ENCODE measurements around the gene TACC2.

The TACC2 gene

GRCh38 chr10:122245897-122246296 is 256.9 kb downstream of the TACC2 start:
- Histone ChIP-seq H3K4me2 (ENCODE audit: low read depth, low read length, poor library complexity, severe bottlenecking) (no peak overlapping the region), H3K27me3 (ENCODE audit: low read length) (no peaks in the 10 kb centered on the region), H3K9me3 (ENCODE audit: insufficient read depth, low read length) (no peaks in the 10 kb centered on the region), H3K4me3 (ENCODE audit: insufficient read depth, low read length, poor library complexity, severe bottlenecking) (no peak overlapping the region), H3F3A (ENCODE audit: insufficient read depth) (no peaks in the 10 kb centered on the region), H4K20me1 (ENCODE audit: low read depth, low read length) (no peaks in the 10 kb centered on the region), H3K27ac (ENCODE audit: low read depth, low read length) (no peak overlapping the region), H2AFZ (ENCODE audit: low read depth, low read length, severe bottlenecking) (no peak overlapping the region), H3K79me2 (ENCODE audit: insufficient read depth, low read length) (no peaks in the 10 kb centered on the region), H3K9ac (ENCODE audit: low read length) (no peak overlapping the region), H3K36me3 (ENCODE audit: low read length) (no peaks in the 10 kb centered on the region), H3K9me2 (replicated peaks; ENCODE audit: insufficient read depth, low read length) (no peaks in the 10 kb centered on the region)
- no peak for TF ChIP-seq EZH2phosphoT487 (conservative IDR thresholded peaks at IDR 0.05; ENCODE audit: low read length)
- no peak for TF ChIP-seq CTCF (IDR thresholded peaks at IDR 0.05; ENCODE audit: insufficient read depth, low read length, poor library complexity, severe bottlenecking)

GRCh38 chr10:122246830-122247520 is 258.0 kb downstream of the TACC2 start:
- no peak overlapping the region for H3K27ac ChIP-seq (ENCODE audit: low read depth, low read length)
- no peaks in the 10 kb centered on the region for H3K36me3 ChIP-seq (ENCODE audit: low read length)

GRCh38 chr10:122248356-122249302 is 259.7 kb downstream of the TACC2 start:
- no peak overlapping the region for H3K27ac ChIP-seq (ENCODE audit: low read depth, low read length)
- H3F3A ChIP-seq (ENCODE audit: insufficient read depth), result no peaks in the 10 kb centered on the region
- no peaks in the 10 kb centered on the region for H3K27me3 ChIP-seq (ENCODE audit: low read length)
- H3K4me2 ChIP-seq (ENCODE audit: low read depth, low read length, poor library complexity, severe bottlenecking), result no peak overlapping the region
- H3K9me2 ChIP-seq (replicated peaks; ENCODE audit: insufficient read depth, low read length), result no peaks in the 10 kb centered on the region
- H3K79me2 ChIP-seq (ENCODE audit: insufficient read depth, low read length), result no peaks in the 10 kb centered on the region
- H3K9ac ChIP-seq (ENCODE audit: low read length), result no peak overlapping the region
- no peaks in the 10 kb centered on the region for H3K36me3 ChIP-seq (ENCODE audit: low read length)
- no peak overlapping the region for H2AFZ ChIP-seq (ENCODE audit: low read depth, low read length, severe bottlenecking)
- H4K20me1 ChIP-seq (ENCODE audit: low read depth, low read length), result no peaks in the 10 kb centered on the region
- no peaks in the 10 kb centered on the region for H3K9me3 ChIP-seq (ENCODE audit: insufficient read depth, low read length)
- no peak overlapping the region for H3K4me3 ChIP-seq (ENCODE audit: insufficient read depth, low read length, poor library complexity, severe bottlenecking)
- TF ChIP-seq EZH2phosphoT487 (conservative IDR thresholded peaks at IDR 0.05; ENCODE audit: low read length) (no peak), CTCF (IDR thresholded peaks at IDR 0.05; ENCODE audit: insufficient read depth, low read length, poor library complexity, severe bottlenecking) (no peak)

More at GRCh38 chr10:122246830-122247520, 258.0 kb downstream of the TACC2 start:
- no peak for TF ChIP-seq CTCF (IDR thresholded peaks at IDR 0.05; ENCODE audit: insufficient read depth, low read length, poor library complexity, severe bottlenecking)
- no peak for TF ChIP-seq EZH2phosphoT487 (conservative IDR thresholded peaks at IDR 0.05; ENCODE audit: low read length)
- Histone ChIP-seq H3F3A (ENCODE audit: insufficient read depth) (no peaks in the 10 kb centered on the region), H4K20me1 (ENCODE audit: low read depth, low read length) (no peaks in the 10 kb centered on the region), H3K9ac (ENCODE audit: low read length) (no peak overlapping the region), H2AFZ (ENCODE audit: low read depth, low read length, severe bottlenecking) (no peak overlapping the region), H3K27me3 (ENCODE audit: low read length) (no peaks in the 10 kb centered on the region), H3K9me2 (replicated peaks; ENCODE audit: insufficient read depth, low read length) (no peaks in the 10 kb centered on the region), H3K4me3 (ENCODE audit: insufficient read depth, low read length, poor library complexity, severe bottlenecking) (no peak overlapping the region), H3K9me3 (ENCODE audit: insufficient read depth, low read length) (no peaks in the 10 kb centered on the region), H3K79me2 (ENCODE audit: insufficient read depth, low read length) (no peaks in the 10 kb centered on the region), H3K4me2 (ENCODE audit: low read depth, low read length, poor library complexity, severe bottlenecking) (no peak overlapping the region)
